GM12878 (cell line): Measurements from ENCODE around the gene FOXJ1.

Experiments
- CEBPB ChIP-seq, 2 experiments: fragments of 150-350 bp in 1 of 2; IDR thresholded peaks; 2 replicates each; pipeline ENCODE4 v1.6.1; 2012 to 2014; ENCODE audit warnings: low read depth in 2 of 2, low read length in 2 of 2, borderline replicate concordance in 1 of 2, inconsistent platforms in 1 of 2
- TF ChIP-seq, protein P1 (sequence below), 3 experiments: IDR thresholded peaks in 2 of 3; conservative IDR thresholded peaks in 1 of 3; 2 replicates each; pipeline ENCODE4 v1.5.1; 2011; ENCODE audit warnings: low read depth in 3 of 3, low read length in 3 of 3, mild to moderate bottlenecking in 3 of 3, control low read depth in 2 of 3, moderate library complexity in 2 of 3, inconsistent platforms in 1 of 3, mixed read lengths in 1 of 3; ENCODE audit not compliant: control insufficient read depth in 2 of 3, insufficient read depth in 1 of 3; ENCODE audit errors: extremely low read depth in 1 of 3
- TF ChIP-seq, protein P2 (sequence below): IDR thresholded peaks from 2 replicates; pipeline ENCODE4 v1.6.1; 2011; ENCODE audit warnings: borderline replicate concordance, low read depth, mild to moderate bottlenecking, moderate library complexity, mixed read lengths, low read length; ENCODE audit not compliant: insufficient read depth; ENCODE audit errors: extremely low read length

DNA sequence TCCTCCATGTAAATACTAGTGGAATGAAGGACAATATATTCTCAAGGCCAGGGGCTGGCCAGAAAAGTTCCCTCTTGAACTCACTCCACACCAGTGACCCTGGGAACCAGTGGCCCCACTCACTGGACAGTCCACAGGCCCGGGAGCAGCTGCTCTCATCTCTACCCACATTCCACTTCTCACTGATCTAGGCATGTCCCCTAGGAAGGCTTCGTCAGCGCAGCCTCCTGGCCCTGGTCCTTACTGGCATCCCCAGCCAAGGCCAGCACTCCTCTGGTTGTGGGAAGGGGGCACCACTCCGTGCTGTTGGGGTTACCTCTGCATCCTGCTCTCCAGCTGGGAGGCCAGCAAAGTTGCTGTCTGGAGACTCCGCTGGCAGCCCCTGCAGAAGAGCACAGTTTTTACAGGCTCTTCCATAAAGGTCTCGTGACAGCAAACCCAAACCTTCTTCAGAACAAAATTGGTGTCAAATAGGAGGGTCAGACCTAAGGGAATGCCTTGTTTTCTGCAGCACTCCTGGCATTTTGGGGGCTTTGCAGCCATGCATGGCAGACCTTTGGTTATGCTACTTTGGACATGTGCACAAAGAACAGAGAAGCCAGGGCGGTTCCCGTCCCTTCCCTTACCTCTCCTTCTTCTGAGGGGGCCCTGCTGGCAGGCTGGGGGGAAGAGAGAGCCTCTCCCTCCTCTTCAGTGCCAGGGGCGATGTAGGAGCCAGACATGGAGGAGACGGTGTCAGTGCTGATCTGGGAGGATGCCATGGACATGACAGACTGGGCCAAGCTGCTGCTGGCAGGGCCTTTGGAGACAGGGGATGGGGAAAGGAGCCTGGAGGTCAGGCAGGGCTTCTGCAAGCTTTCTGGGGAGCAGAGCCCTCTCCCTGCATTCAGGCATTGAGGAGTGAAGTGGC, 14.1 kb upstream of the FOXJ1 start:
- TF ChIP-seq, protein P1, sequence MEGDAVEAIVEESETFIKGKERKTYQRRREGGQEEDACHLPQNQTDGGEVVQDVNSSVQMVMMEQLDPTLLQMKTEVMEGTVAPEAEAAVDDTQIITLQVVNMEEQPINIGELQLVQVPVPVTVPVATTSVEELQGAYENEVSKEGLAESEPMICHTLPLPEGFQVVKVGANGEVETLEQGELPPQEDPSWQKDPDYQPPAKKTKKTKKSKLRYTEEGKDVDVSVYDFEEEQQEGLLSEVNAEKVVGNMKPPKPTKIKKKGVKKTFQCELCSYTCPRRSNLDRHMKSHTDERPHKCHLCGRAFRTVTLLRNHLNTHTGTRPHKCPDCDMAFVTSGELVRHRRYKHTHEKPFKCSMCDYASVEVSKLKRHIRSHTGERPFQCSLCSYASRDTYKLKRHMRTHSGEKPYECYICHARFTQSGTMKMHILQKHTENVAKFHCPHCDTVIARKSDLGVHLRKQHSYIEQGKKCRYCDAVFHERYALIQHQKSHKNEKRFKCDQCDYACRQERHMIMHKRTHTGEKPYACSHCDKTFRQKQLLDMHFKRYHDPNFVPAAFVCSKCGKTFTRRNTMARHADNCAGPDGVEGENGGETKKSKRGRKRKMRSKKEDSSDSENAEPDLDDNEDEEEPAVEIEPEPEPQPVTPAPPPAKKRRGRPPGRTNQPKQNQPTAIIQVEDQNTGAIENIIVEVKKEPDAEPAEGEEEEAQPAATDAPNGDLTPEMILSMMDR (IDR thresholded peaks at IDR 0.05 in 2 of 3, conservative IDR thresholded peaks at IDR 0.05 in 1 of 3; ENCODE audit: control insufficient read depth in 2 of 3, extremely low read depth in 1 of 3, insufficient read depth in 1 of 3, low read depth in 3 of 3, low read length in 3 of 3) = no peak
- no peak for TF ChIP-seq CEBPB (IDR thresholded peaks at IDR 0.05; ENCODE audit: borderline replicate concordance in 1 of 2, low read depth in 2 of 2, low read length in 2 of 2)
- TF ChIP-seq, protein P2, sequence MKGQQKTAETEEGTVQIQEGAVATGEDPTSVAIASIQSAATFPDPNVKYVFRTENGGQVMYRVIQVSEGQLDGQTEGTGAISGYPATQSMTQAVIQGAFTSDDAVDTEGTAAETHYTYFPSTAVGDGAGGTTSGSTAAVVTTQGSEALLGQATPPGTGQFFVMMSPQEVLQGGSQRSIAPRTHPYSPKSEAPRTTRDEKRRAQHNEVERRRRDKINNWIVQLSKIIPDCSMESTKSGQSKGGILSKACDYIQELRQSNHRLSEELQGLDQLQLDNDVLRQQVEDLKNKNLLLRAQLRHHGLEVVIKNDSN = no peak
